PFSK-1 (cell line): ENCODE data around the gene TFE3.

ENCODE experiments used
- FOXP2 ChIP-seq: optimal IDR thresholded peaks from 2 replicates; pipeline ENCODE3; 2011; ENCODE audit warnings: borderline replicate concordance, control low read depth, inconsistent platforms; ENCODE audit not compliant: insufficient read depth; ENCODE audit errors: extremely low read length, extremely low read depth
- POLR2AphosphoS5 ChIP-seq: IDR thresholded peaks from 2 replicates; pipeline ENCODE4 v1.6.1; 2012; ENCODE audit warnings: low read depth, mild to moderate bottlenecking, control low read depth, low read length, moderate library complexity
- REST ChIP-seq, 2 experiments: IDR thresholded peaks; 2 replicates each; pipeline versions ENCODE4 v1.6.1 to v1.8.0; 2011 to 2012; ENCODE audit warnings: low read depth in 2 of 2, low read length in 2 of 2, control low read depth in 1 of 2, inconsistent platforms in 1 of 2, mild to moderate bottlenecking in 1 of 2, moderate library complexity in 1 of 2; ENCODE audit not compliant: insufficient read depth in 1 of 2
- SIN3A ChIP-seq: IDR thresholded peaks from 2 replicates; pipeline ENCODE4 v1.6.1; 2012; ENCODE audit warnings: mild to moderate bottlenecking, low read length, moderate library complexity, borderline replicate concordance; ENCODE audit not compliant: insufficient read depth
- TAF1 ChIP-seq: IDR thresholded peaks from 2 replicates; pipeline ENCODE4 v1.6.1; 2012; ENCODE audit warnings: low read length, control low read depth, borderline replicate concordance; ENCODE audit not compliant: insufficient read depth

TFE3 gene

GRCh38 chrX:48983081-48983480 lies 60.1 kb downstream of the TFE3 start:
- TF ChIP-seq FOXP2 (no peak), REST (IDR thresholded peaks at IDR 0.05; ENCODE audit: insufficient read depth in 1 of 2, low read depth in 2 of 2, low read length in 2 of 2) (no peak), POLR2AphosphoS5 (no peak), SIN3A (no peak), TAF1 (no peak)

GRCh38 chrX:48981178-48981577 lies 62.0 kb downstream of the TFE3 start:
- no peak for TF ChIP-seq REST (IDR thresholded peaks at IDR 0.05; ENCODE audit: insufficient read depth in 1 of 2, low read depth in 2 of 2, low read length in 2 of 2)
- TF ChIP-seq POLR2AphosphoS5, result no peak
- no peak for TF ChIP-seq SIN3A
- TF ChIP-seq FOXP2, result no peak
- TF ChIP-seq TAF1, result no peak
